ENCODE measurements around the gene C7. TPM values are rescaled to one million over a fixed set of nuclear protein-coding genes. Genes with fewer than 3 reads are reported as not detected.

Gene C7
- total and polyA plus RNA-seq, 2 of the 13 experiments (the other 11 are each of a cell fraction or from before 2014, with no cell fraction given): 1.7 to 3.5 TPM

GRCh38 chr5:40904205-40904993 is 4.9 kb upstream of the C7 start (continued):
- TF ChIP-seq ATF5 (CRISPR knock-in tag; IDR thresholded peaks at IDR 0.05; ENCODE audit: low read depth) (no peak), ATF6 (CRISPR knock-in tag; conservative IDR thresholded peaks at IDR 0.05) (no peak), NR2F6 (IDR thresholded peaks at IDR 0.05) (0 out of 2 replicates have a peak, but pooled peaks have one; percentile 23), NR2F6 (CRISPR knock-in tag; IDR thresholded peaks at IDR 0.05) (0 out of 2 replicates have a peak, but pooled peaks have one; percentile 34), HNRNPUL1 (IDR thresholded peaks at IDR 0.05; ENCODE audit: low read depth, low read length) (no peak), ZNF724P (CRISPR knock-in tag; IDR thresholded peaks at IDR 0.05; ENCODE audit: borderline replicate concordance) (no peak), ZFYVE20 (CRISPR knock-in tag; IDR thresholded peaks at IDR 0.05; ENCODE audit: borderline replicate concordance, low read depth) (no peak), EEA1 (CRISPR knock-in tag; IDR thresholded peaks at IDR 0.05; ENCODE audit: borderline replicate concordance) (no peak), ZNF563 (CRISPR knock-in tag; IDR thresholded peaks at IDR 0.05) (no peak), TSC22D2 (CRISPR knock-in tag; IDR thresholded peaks at IDR 0.05; ENCODE audit: borderline replicate concordance) (no peak), ZBTB46 (CRISPR knock-in tag; IDR thresholded peaks at IDR 0.05; ENCODE audit: borderline replicate concordance) (no peak), ASH2L (IDR thresholded peaks at IDR 0.05; ENCODE audit: insufficient read length, low read depth, low read length) (peak; percentile 37), ZNF713 (CRISPR knock-in tag; IDR thresholded peaks at IDR 0.05) (no peak), KLF9 (CRISPR knock-in tag; IDR thresholded peaks at IDR 0.05; ENCODE audit: low read depth) (0 out of 2 replicates have a peak, but pooled peaks have one; percentile 60), GABPA (IDR thresholded peaks at IDR 0.05; ENCODE audit: low read depth, low read length) (no peak), GABPA (CRISPR knock-in tag; IDR thresholded peaks at IDR 0.05; ENCODE audit: low read depth) (0 out of 2 replicates have a peak, but pooled peaks have one; percentile 7), ZNF451 (CRISPR knock-in tag; IDR thresholded peaks at IDR 0.05) (no peak), MEIS2 (CRISPR knock-in tag; IDR thresholded peaks at IDR 0.05) (0 out of 2 replicates have a peak, but pooled peaks have one; percentile 3), ZFP82 (CRISPR knock-in tag; IDR thresholded peaks at IDR 0.05; ENCODE audit: borderline replicate concordance) (0 out of 2 replicates have a peak, but pooled peaks have one; percentile 25), ATAD3A (CRISPR knock-in tag; IDR thresholded peaks at IDR 0.05) (no peak), SMC3 (IDR thresholded peaks at IDR 0.05; ENCODE audit: low read length) (peak; percentile 97), CENPT (CRISPR knock-in tag; IDR thresholded peaks at IDR 0.05; ENCODE audit: low read depth) (no peak), NCOA2 (CRISPR knock-in tag; IDR thresholded peaks at IDR 0.05) (0 out of 2 replicates have a peak, but pooled peaks have one; percentile 1), ZXDC (CRISPR knock-in tag; IDR thresholded peaks at IDR 0.05) (no peak)
